H9 (cell line): ENCODE results near the gene MISP. TPM values are rescaled to one million over a fixed set of nuclear protein-coding genes. Genes with fewer than 3 reads are reported as not detected.

Experiments used
- DNase-seq: peaks from one replicate; pipeline ENCODE4 v3.0.0-alpha.2; 2017
- H2AFZ ChIP-seq: one replicate; pipeline ENCODE4 v1.6.1; 2013; ENCODE audit warnings: mild to moderate bottlenecking, low read length, control low read depth, moderate library complexity
- H2AK5ac ChIP-seq: 2 replicates; pipeline ENCODE4 v1.6.1; 2013; ENCODE audit warnings: low read length, control low read depth, mixed read lengths; ENCODE audit not compliant: insufficient read length
- H2BK120ac ChIP-seq: one replicate; pipeline ENCODE4 v1.6.1; 2013; ENCODE audit warnings: low read depth, mild to moderate bottlenecking, low read length, control low read depth, inconsistent platforms; ENCODE audit not compliant: poor library complexity, severe bottlenecking
- H2BK12ac ChIP-seq: 2 replicates; pipeline ENCODE4 v1.6.1; 2013; ENCODE audit warnings: low read length, control low read depth, mixed read lengths, low read depth; ENCODE audit not compliant: insufficient read length
- H2BK15ac ChIP-seq: 2 replicates; pipeline ENCODE4 v1.6.1; 2013; ENCODE audit warnings: low read depth, low read length, control low read depth
- H2BK20ac ChIP-seq: one replicate; pipeline ENCODE4 v1.6.1; 2013; ENCODE audit warnings: low read depth, mild to moderate bottlenecking, low read length, control low read depth, inconsistent platforms; ENCODE audit not compliant: poor library complexity, severe bottlenecking
- H2BK5ac ChIP-seq: 2 replicates; pipeline ENCODE4 v1.6.1; 2013; ENCODE audit warnings: low read length, control low read depth, mixed read lengths; ENCODE audit not compliant: insufficient read length
- H3K14ac ChIP-seq: 2 replicates; pipeline ENCODE4 v1.6.1; 2013; ENCODE audit warnings: low read length, control low read depth; ENCODE audit not compliant: insufficient read depth
- H3K18ac ChIP-seq: 2 replicates; pipeline ENCODE4 v1.6.1; 2013; ENCODE audit warnings: low read depth, mild to moderate bottlenecking, mixed read lengths, low read length, control low read depth; ENCODE audit not compliant: insufficient read length
- H3K23ac ChIP-seq: 2 replicates; pipeline ENCODE4 v1.6.1; 2013; ENCODE audit warnings: low read length, control low read depth, mixed read lengths, low read depth; ENCODE audit not compliant: insufficient read length
- H3K23me2 ChIP-seq: 2 replicates; pipeline ENCODE4 v1.6.1; 2013; ENCODE audit warnings: low read depth, mild to moderate bottlenecking, mixed read lengths, low read length, control low read depth; ENCODE audit not compliant: insufficient read length, poor library complexity, severe bottlenecking
- H3K27ac ChIP-seq: 2 replicates; pipeline ENCODE4 v1.5.1; 2013; ENCODE audit warnings: low read length, control low read depth, mixed read lengths, low read depth; ENCODE audit not compliant: insufficient read length
- H3K27me3 ChIP-seq: 2 replicates; pipeline ENCODE4 v1.6.1; 2013; ENCODE audit warnings: low read length, control low read depth, inconsistent platforms; ENCODE audit not compliant: insufficient read depth
- H3K4ac ChIP-seq: 2 replicates; pipeline ENCODE4 v1.6.1; 2013; ENCODE audit warnings: low read depth, mild to moderate bottlenecking, control low read depth, inconsistent platforms, low read length, moderate library complexity
- H3K4me1 ChIP-seq: 2 replicates; pipeline ENCODE4 v1.6.1; 2013; ENCODE audit warnings: low read length, control low read depth, inconsistent platforms; ENCODE audit not compliant: insufficient read depth
- H3K4me2 ChIP-seq: 2 replicates; pipeline ENCODE4 v1.6.1; 2013; ENCODE audit warnings: low read length, control low read depth, mixed read lengths; ENCODE audit not compliant: insufficient read length, insufficient read depth
- H3K56ac ChIP-seq: 2 replicates; pipeline ENCODE4 v1.6.1; 2013; ENCODE audit warnings: low read depth, mild to moderate bottlenecking, mixed read lengths, low read length, control low read depth; ENCODE audit not compliant: insufficient read length
- H3K79me1 ChIP-seq: 2 replicates; pipeline ENCODE4 v1.6.1; 2013; ENCODE audit warnings: low read depth, mild to moderate bottlenecking, moderate library complexity, low read length, control low read depth, inconsistent platforms; ENCODE audit not compliant: insufficient read depth, poor library complexity, severe bottlenecking
- H3K79me2 ChIP-seq: 2 replicates; pipeline ENCODE4 v1.6.1; 2013; ENCODE audit warnings: low read length, control low read depth, inconsistent platforms; ENCODE audit not compliant: insufficient read depth
- H3K9ac ChIP-seq: 2 replicates; pipeline ENCODE4 v1.6.1; 2013; ENCODE audit warnings: low read length, control low read depth, mixed read lengths; ENCODE audit not compliant: insufficient read length; ENCODE audit errors: extremely low read depth
- H3K9me3 ChIP-seq: one replicate; pipeline ENCODE4 v1.6.1; 2013; ENCODE audit warnings: low read depth, low read length, inconsistent platforms; ENCODE audit not compliant: control insufficient read depth
- H3T11ph ChIP-seq: one replicate; pipeline ENCODE4 v1.6.1; 2013; ENCODE audit warnings: mild to moderate bottlenecking, low read length, control low read depth, inconsistent platforms
- H4K20me1 ChIP-seq: one replicate; pipeline ENCODE4 v1.6.1; 2013; ENCODE audit not compliant: control insufficient read depth, insufficient read length, insufficient read depth
- H4K5ac ChIP-seq: 2 replicates; pipeline ENCODE4 v1.6.1; 2013; ENCODE audit warnings: low read depth, mild to moderate bottlenecking, mixed read lengths, low read length, control low read depth; ENCODE audit not compliant: insufficient read length
- H4K8ac ChIP-seq: replicated peaks from 2 replicates; pipeline ENCODE4 v1.6.1; 2013; ENCODE audit warnings: low read length, control low read depth, mixed read lengths, low read depth; ENCODE audit not compliant: insufficient read length
- H4K91ac ChIP-seq: 2 replicates; pipeline ENCODE4 v1.6.1; 2013; ENCODE audit warnings: low read depth, mild to moderate bottlenecking, moderate library complexity, mixed read lengths, low read length, control low read depth; ENCODE audit not compliant: insufficient read length
- H3K27ac Mint-ChIP-seq, 3 experiments: 2 replicates in 2 of 3; 3 replicates in 1 of 3; pipeline ENCODE4 v1.8.0; 2020 to 2021; ENCODE audit warnings: mixed read lengths in 3 of 3, mild to moderate bottlenecking in 1 of 3, moderate library complexity in 1 of 3
- H3K27me3 Mint-ChIP-seq: 2 replicates; pipeline ENCODE4 v1.8.0; 2021; ENCODE audit warnings: low read depth, mild to moderate bottlenecking, moderate library complexity, mixed read lengths
- H3K36me3 Mint-ChIP-seq, 3 experiments: 2 replicates in 2 of 3; 3 replicates in 1 of 3; pipeline ENCODE4 v1.8.0; 2020 to 2021; ENCODE audit warnings: low read depth in 3 of 3, mixed read lengths in 3 of 3; ENCODE audit not compliant: insufficient read depth in 1 of 3
- H3K4me1 Mint-ChIP-seq, 2 experiments: 2 replicates each; pipeline ENCODE4 v1.8.0; 2020; ENCODE audit warnings: mixed read lengths in 2 of 2
- H3K4me3 Mint-ChIP-seq, 2 experiments: 2 replicates in 1 of 2; 3 replicates in 1 of 2; pipeline ENCODE4 v1.8.0; 2020 to 2021; ENCODE audit warnings: mild to moderate bottlenecking in 2 of 2, mixed read lengths in 2 of 2, moderate library complexity in 1 of 2
- H3K9me3 Mint-ChIP-seq, 2 experiments: 2 replicates in 1 of 2; 3 replicates in 1 of 2; pipeline ENCODE4 v1.8.0; 2020; ENCODE audit warnings: mild to moderate bottlenecking in 2 of 2, mixed read lengths in 2 of 2, moderate library complexity in 1 of 2
- CTCF ChIP-seq: fragments of 200-600 bp; sonication (generic); conservative IDR thresholded peaks from 3 replicates; pipeline ENCODE4 v1.8.0; 2021; ENCODE audit warnings: antibody characterized with exemption, mild to moderate bottlenecking
- WGBS: extraction: QIAGEN DNeasy Blood & Tissue Kit; methylation state at CpG from one replicate; pipeline ENCODE4 v1.1.7; 2013; ENCODE audit warnings: missing lambda C conversion rate, low lambda C conversion rate, mixed read lengths; ENCODE audit not compliant: insufficient read length; ENCODE audit errors: extremely low coverage; 5-methylcytosine and 5-hydroxymethylcytosine counted together
- total RNA-seq: library from RNA; stranded (reverse); gene quantifications from 2 replicates; pipeline ENCODE4 v1.2.1, GENCODE V29; 2021

The MISP gene
- total RNA-seq, 1 experiment from 2014 or later: 0.44 TPM

- Mint-ChIP-seq H3K27me3 (no peaks in the 10 kb centered on the region), H3K4me3 (peak overlapping the region; percentile 91 to 93), H3K36me3 (peaks cover 45 to 63% (median 60%) of the 10 kb centered on the region in 3 experiments; a peak in 6 of 7 replicates), H3K9me3 (no peaks in the 10 kb centered on the region; a peak in 1 of 5 replicates), H3K27ac (peak overlapping the region; percentile 82 to 96 (median 87); a peak in 5 of 7 replicates), H3K4me1 (peaks cover 25 to 39% of the 10 kb centered on the region in 2 experiments)
- no CpG with 5 or more reads among the region's 17 CpGs for WGBS
- Histone ChIP-seq H3T11ph (no peak overlapping the region), H3K23me2 (peaks cover 9% of the 10 kb centered on the region), H4K5ac (no peak overlapping the region), H3K4me1 (no peaks in the 10 kb centered on the region; the same call in 1 of the 2 replicates), H2AK5ac (no peak overlapping the region), H3K4me2 (peak overlapping the region; percentile 24), H3K79me2 (peaks cover 63% of the 10 kb centered on the region), H3K14ac (no peak overlapping the region), H3K79me1 (peaks cover 8% of the 10 kb centered on the region), H4K8ac (no peak overlapping the region), H3K9ac (peak overlapping the region; percentile 20), H3K56ac (no peak overlapping the region), H3K23ac (no peak overlapping the region), H2BK12ac (no peak overlapping the region), H2BK5ac (no peak overlapping the region), H2AFZ (no peak overlapping the region), H4K91ac (no peak overlapping the region), H3K18ac (no peak overlapping the region), H3K4ac (no peak overlapping the region), H2BK20ac (no peak overlapping the region), H3K27ac (no peak overlapping the region), H3K27me3 (no peaks in the 10 kb centered on the region), H3K9me3 (no peaks in the 10 kb centered on the region), H2BK120ac (no peak overlapping the region), H2BK15ac (no peak overlapping the region), H4K20me1 (peaks cover 4% of the 10 kb centered on the region)
- TF ChIP-seq CTCF: no peak
- no peak for DNase-seq
Measured at GRCh38 chr19:800360-801029, 49.6 kb downstream of the MISP start.
